UCSD-AML1 (cell line): ENCODE measurements around the gene GPT2.
"Not testable (repeated sequence)": the region's sequence is repeated elsewhere in the genome, so short reads cannot be mapped to it uniquely, and the experiment has no call there.

Experiments
- DNase-seq: peaks from one replicate; lab custom pipeline; 2025; ENCODE audit not compliant: unreplicated experiment; lab: John Stamatoyannopoulos, UW

GPT2 gene

GRCh38 chr16:46862555-46863447, 21.4 kb upstream of the GPT2 start:
- no peak for DNase-seq

DNA sequence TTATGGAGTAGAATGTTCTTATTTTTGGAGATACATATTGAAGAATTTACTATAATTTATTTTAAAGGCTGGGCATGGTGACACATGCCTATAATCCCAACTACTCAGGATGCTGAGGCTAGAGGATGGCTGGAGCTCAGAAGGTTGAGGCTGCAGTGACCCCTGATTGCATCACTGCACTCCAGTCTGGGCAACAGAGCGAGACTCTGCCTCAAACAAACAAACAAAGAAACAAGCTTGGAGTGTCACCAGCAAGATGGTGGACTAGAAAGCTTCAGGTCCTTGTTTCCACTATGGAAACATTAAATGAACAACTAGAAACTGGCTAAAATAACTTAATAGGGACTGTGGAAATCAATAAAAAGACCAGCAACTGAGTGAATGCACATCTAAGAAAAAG, 17.9 kb upstream of the GPT2 start:
- no peak for DNase-seq

GRCh38 chr16:46867486-46867885, 16.7 kb upstream of the GPT2 start:
- DNase-seq, result not testable (repeated sequence)

GRCh38 chr16:46868891-46869290, 15.3 kb upstream of the GPT2 start:
- not testable (repeated sequence) for DNase-seq

DNA sequence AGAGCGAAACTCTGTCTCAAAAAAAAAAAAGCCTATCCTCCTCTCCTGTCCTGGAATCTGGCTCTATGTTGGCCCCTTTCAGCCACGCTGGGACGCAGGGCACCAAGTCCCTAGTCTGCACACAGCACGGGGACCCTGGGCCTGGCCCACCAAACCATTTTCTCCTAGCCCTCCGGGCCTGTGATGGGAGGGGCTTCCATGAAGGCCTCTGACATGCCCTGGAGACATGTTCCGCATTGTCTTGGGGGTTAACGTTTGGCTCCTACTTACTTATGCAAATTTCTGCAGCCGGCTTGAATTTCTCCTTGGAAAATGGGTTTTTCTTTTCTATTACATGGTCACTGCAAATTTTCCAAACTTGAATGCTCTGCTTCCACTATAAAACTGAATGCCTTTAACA, 12.6 kb upstream of the GPT2 start:
- DNase-seq, result no peak

- DNase-seq, result no peak
These were observed 11.0 kb upstream of the GPT2 start for GRCh38 chr16:46873201-46873600.

- DNase-seq, result no peak
These were observed 8.9 kb upstream of the GPT2 start for GRCh38 chr16:46875243-46875642.

DNA sequence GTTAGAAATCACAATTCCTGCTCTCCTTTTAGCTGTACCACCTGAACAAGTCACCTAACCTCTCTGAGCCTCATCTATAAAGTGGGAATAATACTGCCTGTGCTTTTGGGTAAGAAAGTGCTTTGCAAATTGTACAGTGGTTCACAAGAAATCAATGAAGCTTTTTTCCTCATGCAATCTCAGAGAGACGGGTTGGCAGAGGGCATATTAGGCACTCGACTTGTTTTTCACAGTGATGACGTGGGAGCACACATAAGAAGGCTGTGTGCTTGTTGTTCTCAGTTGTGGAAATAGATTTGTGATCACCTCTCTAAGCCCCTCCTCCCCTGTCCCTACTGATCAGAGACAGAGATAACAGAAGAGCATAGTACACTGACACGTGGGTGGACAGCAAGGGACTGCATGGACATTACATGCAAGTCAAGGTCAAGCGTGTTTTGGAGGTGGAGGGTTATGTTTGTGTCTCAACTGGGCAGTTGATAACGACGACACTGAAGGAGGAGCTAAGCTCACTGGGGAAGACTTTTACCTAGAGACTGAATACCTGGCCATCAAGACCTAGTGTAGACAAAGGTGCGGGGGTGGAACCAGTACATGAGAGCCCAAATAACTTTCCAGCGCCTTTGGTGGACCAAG, 1.7 kb upstream of the GPT2 start:
- DNase-seq, result no peak

- DNase-seq, result no peak
These were observed 1.2 kb upstream of the GPT2 start for GRCh38 chr16:46882940-46883307.

DNA sequence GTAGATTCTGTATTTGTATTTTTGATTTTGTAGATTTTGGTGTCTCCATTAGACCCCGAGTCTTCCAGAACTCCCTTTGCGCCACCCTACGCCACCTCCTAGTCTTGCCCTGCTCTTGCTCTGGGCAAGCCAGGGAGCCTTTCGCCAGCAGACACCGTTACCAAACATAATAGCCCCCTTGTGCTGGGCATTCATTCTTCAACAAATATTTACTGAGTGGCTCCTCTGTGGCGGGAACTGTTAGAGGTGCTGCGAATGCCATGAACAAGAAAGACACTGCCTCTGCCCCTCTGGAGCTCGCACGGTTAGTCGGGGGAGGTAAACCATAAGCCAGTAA, 841 bp upstream of the GPT2 start:
- DNase-seq, result no peak

DNA sequence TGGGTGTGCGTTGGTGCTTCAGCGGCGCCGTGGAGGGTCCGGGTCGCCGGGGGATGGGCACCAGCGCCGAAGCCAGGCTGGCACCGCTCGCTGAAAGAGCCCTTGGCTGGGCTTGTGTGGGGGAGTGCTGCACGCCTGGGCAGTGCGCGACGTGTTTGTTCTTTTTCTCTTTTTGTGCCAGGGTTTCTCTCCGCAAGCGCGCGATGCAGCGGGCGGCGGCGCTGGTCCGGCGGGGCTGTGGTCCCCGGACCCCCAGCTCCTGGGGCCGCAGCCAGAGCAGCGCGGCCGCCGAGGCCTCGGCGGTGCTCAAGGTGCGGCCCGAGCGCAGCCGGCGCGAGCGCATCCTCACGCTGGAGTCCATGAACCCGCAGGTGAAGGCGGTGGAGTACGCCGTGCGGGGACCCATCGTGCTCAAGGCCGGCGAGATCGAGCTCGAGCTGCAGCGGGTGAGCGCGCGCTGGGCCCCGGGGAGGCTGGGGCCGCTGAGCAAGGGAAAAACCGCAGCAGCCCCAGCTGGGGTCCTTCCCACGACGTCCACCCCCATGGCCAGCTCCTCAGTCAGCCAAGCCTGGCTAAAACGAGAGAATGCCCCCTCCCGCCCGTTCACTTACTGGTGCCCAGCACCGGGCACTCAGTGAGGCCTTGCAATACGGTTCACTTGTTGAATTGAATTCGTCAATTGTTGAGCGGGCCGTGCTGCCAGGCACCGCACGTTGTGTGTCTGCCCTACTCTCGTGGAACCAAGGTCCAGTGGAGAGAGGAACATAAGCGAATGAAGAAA, 541 bp downstream of the GPT2 start:
- DNase-seq, result no peak

DNA sequence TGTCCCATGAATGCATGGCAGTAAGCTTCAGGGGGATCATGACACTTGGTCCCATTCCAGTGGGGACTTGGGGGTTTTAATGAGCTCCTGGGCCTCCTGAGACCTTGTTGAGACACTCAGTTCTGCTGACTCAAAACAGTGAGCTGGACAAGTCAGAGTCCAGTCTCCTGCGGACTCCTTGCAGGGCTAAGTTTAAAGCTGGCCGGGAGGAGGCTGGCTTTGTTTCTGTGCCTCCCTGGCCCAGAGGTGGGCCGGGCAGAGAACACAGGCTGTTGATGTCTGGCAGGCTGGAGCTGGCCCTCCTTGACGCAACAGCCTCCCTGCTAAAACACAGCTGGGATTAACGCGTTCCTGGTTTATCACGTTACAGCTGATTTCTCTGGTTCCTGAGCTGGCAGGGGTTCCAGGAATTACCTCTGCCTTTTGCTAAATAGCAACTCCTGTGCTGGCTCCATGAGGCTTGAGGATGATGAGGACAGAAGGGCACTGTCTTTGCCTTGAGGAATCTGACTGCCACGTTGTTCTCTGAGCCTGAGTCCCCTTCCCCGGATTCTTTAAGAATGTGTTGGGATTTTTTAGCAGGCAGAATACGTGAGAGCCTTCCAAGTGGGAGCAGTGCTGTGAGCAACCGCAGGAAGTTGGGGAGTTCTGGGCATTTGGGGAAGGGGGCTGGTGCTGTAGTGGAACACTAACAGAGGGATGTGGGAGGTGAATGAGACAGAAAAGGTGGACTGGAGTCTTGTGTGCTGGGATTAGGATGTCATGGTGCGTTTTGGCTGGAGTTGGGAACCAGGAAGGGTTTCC, 2.0 kb downstream of the GPT2 start:
- no peak for DNase-seq

- DNase-seq, result no peak
These were observed 2.8 kb downstream of the GPT2 start for GRCh38 chr16:46886764-46887523.

GRCh38 chr16:46887524-46887854, 3.3 kb downstream of the GPT2 start:
- no peak for DNase-seq

- no peak for DNase-seq
These were observed 5.2 kb downstream of the GPT2 start for GRCh38 chr16:46889245-46889941.

- DNase-seq, result no peak
These were observed 5.8 kb downstream of the GPT2 start for GRCh38 chr16:46889942-46890300.

DNA sequence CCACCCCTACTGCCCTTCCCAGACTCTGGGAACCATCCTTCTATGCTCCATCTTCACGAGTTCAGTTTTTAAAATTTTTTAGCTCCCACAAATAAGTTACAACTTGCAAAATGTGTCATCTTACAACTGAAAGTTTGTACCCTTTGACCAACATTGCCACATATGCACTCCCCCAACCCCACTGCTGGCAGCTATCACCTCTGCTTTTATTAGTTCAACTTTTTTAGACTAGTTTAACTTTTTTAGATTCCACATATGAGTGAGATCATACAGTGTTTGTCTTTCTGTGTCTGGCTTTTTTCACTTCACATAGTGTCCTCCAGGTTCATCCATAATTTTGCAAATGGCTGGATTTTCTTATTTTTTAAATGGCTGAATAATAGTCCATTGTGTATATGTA, 7.7 kb downstream of the GPT2 start:
- DNase-seq, result no peak

- DNase-seq, result no peak
These were observed 10.0 kb downstream of the GPT2 start for GRCh38 chr16:46894036-46894672.
